Posterior vena cava (tissue), 2 donors: ENCODE results near the gene HAPSTR1. TPM values are rescaled to one million over a fixed set of nuclear protein-coding genes. Genes with fewer than 3 reads are reported as not detected.

Experiments used
- DNase-seq: peaks from one replicate; pipeline ENCODE4 v3.0.0-alpha.2; 2020; ENCODE audit warnings: low spot score
- intact Hi-C, 2 donors: fragments of 100-400 bp; cut with DNase I; formaldehyde crosslinking; loops; one replicate each; pipeline versions ENCODE4 v1.14.1 to v1.14.2; 2022 to 2023
- total RNA-seq, 2 donors: library from RNA; stranded (reverse); fragmentation: NEBNext Ultra II Directional; extraction: Animal tissue kit (Norgen Biotek cat#: 25700); gene quantifications; one replicate each; pipeline ENCODE4 v1.2.1, GENCODE V29; 2021
- donor health status: DM: yes; HTN: yes; CAD: no.
- donor health status: DM: yes; HTN: yes; CAD: no.

HAPSTR1 gene
- total RNA-seq, 2 donors from 2014 or later = 63.9 to 65.7 TPM

DNA sequence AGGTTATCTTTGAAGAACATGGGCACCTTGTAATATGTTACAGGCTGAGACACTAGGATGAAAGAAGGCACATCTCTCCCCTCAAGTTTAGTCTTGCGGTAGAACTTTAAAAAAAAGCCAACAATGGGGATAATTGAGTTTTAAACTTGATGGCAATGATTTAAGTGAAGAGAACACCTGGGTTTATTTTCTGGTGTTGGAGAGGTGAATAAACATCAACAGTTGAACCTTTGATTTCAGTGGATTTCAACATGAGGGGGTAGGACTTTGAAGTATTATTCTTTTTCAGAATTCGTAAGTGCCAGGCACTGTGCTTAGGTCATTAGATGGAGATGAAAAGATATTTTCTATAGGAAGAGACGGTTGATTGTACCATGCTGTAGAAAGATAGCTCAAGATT, 22.3 kb downstream of the HAPSTR1 start:
- DNase-seq = no peak
- intact Hi-C loops = no loop called here

GRCh38 chr16:9114112-9114511, 22.7 kb downstream of the HAPSTR1 start:
- DNase-seq = no peak
- intact Hi-C loops = no loop called here

DNA sequence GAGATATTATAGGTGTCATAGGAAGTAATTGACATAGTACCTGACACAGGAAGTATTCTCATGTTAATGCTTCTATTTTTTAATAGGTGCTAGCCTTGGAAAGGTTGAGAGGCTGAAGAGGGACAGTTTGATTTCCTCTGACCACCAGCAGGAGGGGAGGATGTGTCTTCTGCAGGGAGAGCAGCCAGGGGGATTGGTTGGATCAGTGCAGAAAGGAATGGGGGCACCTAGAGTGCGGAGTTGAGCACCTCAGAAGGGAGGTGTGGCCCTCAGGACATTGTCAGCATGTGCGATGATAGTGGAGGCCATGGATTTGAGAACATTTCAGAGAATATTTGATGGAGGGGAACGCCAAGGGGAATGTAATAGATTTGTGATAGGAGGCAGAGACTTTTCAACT, 23.4 kb downstream of the HAPSTR1 start:
- intact Hi-C loops = no loop called here
- no peak for DNase-seq

GRCh38 chr16:9115277-9115676, 23.8 kb downstream of the HAPSTR1 start:
- intact Hi-C loops = no loop called here
- DNase-seq = no peak

DNA sequence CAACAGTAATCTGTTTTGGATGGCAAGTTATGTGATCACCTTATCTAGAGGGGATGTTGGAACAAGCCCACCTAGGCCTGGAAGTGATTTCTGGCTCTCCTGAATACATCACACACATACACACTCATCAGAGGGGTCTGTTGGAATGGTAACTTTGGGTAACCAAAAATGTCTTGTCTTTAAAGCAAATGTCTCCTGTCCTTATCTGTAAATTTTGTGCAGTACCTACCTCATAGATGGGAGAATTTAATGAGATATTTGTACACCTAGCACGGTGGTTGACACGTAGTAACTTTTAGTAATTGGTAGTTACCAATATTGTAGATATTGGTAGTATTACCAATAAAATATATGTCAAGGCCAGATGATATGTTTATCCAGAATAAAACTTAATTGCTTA, 24.7 kb downstream of the HAPSTR1 start:
- intact Hi-C loops = no loop called here
- DNase-seq = no peak

GRCh38 chr16:9118170-9118569, 26.7 kb downstream of the HAPSTR1 start:
- DNase-seq = no peak
- intact Hi-C loops = no loop called here

DNA sequence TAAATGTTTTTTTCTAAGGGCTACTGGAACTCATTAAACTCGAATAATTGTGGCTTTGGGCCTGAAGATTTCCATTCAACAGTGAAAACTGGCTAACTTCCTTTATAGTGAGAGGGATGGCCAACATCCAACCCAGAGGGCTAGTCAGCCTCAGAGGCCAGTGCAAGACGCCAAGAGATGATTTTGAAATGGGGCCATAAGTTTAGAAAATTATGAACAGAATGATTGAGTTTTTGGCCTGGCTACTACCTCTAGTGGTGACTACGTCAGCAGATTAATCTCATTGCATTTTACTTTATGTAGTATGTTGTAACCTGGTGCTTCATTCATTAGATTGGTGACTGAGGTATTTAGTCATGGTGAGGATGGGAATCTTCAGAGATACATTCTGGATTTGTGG, 28.4 kb downstream of the HAPSTR1 start:
- DNase-seq = no peak
- intact Hi-C loops = no loop called here

GRCh38 chr16:9122342-9122741, 30.9 kb downstream of the HAPSTR1 start:
- intact Hi-C loops = no loop called here
- no peak for DNase-seq

DNA sequence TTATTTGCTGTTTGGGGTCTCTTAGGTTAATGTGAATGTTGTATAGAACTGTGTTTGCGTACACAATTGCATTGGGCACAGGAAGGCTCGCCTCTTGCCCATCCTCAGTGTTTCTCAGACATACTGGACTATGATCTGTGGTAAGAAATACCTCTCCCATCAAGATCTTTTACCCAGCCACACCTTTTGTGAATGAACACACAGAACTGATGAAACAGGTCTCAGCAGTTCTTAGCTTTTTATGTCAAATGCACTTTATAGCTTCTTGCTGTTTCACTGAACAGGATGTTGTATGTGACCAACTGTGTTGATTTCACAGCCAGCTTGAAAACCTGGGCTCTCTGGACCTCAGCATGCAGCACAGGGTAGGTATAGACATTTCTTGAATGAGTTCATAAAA, 31.5 kb downstream of the HAPSTR1 start:
- DNase-seq = no peak
- intact Hi-C loops = no loop called here

- DNase-seq = no peak
- intact Hi-C loops = no loop called here
Measured at GRCh38 chr16:9123401-9123800, 32.0 kb downstream of the HAPSTR1 start.

GRCh38 chr16:9123871-9124270, 32.4 kb downstream of the HAPSTR1 start:
- intact Hi-C loops = no loop called here
- DNase-seq = peak; percentile 89

GRCh38 chr16:9124444-9124843, 33.0 kb downstream of the HAPSTR1 start:
- intact Hi-C loops = no loop called here
- DNase-seq = no peak

DNA sequence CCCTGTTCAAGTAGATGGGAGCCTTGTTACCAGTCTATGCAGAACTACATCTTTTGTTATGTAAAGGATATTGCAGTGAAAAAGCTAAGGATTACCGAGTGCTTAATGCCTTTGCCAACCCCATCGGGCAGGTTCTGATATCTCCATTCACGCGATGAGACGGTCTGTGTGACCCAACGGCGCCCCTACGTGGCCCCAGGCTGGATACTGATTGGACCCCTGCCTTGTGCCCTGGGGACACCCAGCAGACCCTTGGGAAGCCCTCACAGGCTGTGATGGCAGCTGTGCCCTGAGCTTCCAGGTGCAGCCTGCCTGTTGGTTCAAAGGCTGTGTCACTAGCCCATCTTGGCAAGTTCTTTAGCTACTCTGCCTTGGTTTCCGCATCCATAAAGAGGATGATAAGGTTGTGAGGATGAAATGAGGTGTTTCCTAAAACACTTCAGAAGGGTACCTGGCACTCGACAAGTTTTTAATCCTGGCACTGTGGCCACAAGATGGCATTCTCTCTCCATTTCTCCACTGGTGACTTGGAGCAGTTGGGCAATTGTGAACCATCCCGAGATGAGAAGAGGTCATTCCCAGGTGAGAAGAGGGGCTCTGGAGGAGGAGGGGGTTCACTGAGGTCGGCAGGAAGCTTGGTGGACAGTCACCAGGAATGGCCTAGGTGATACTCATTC, 33.6 kb downstream of the HAPSTR1 start:
- intact Hi-C loops = no loop called here
- no peak for DNase-seq

DNA sequence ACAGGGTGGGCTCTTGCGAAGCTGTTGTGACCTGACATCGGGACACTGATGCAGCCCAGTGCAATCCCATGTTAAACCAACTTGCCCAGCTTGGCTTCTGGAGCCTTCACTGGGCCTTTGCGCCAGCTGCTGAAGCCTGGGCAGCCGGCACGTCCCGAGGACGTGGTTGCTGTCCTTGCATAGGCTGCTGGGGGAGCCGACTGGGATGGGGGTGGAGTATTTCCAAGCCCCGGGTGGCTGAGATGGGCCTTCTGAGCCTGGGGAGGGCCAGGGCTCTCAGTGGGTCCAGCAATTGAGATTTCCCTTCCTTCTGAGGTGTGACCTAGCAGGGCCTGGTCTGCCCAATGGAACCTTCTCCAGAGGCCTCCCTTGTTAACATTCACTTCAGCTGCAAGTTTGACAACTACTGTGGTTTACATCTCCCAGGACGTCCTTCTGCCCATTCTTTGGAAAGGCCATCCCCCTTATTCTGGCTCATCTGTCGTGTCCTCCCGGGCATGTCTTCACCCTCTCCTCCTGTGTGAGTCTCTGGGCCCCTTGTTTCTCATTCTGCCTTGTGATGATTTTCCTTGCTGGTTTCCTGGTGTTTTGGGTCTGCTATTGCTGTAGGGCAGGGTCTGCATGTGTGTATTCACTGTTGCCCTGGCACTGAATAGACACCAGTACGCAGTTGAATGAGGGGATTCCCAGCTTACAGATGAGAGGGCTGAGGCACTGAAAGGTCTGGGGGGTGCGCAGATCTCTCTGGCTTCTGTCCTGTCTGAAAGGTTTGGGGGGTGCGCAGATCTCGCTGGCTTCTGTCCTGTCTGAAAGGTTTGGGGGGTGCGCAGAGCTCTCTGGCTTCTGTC, 34.4 kb downstream of the HAPSTR1 start:
- intact Hi-C loops = no loop called here
- DNase-seq = no peak

- no peak for DNase-seq
- intact Hi-C loops = no loop called here
Measured at GRCh38 chr16:9126609-9127008, 35.2 kb downstream of the HAPSTR1 start.

- intact Hi-C loops = no loop called here
- no peak for DNase-seq
Measured at GRCh38 chr16:9128346-9129342, 37.2 kb downstream of the HAPSTR1 start.

DNA sequence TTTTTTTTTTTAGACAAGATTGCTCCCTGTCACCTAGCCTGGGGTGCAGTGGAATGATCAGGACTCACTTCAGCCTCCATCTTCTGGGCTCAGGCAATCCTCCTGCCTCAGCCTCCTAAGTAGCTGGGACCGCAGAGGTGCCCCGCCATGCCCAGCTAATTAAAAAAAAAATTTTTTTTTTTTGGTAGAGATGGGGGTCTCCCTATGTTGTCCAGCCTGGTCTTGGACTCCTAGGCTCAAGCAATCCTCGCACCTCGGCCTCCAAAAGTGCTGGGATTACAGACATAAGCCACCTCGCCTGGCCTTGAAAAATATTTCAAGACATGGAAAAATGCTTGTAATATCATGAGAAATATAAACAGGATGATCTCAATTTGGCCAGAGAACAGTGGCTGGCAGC, 42.9 kb downstream of the HAPSTR1 start:
- DNase-seq = no peak
- intact Hi-C loops = no loop called here

- intact Hi-C loops = no loop called here
- DNase-seq = peak; percentile 82
Measured at GRCh38 chr16:9134739-9135138, 43.3 kb downstream of the HAPSTR1 start.

- intact Hi-C loops = no loop called here
- peak; percentile 74 for DNase-seq
Measured at GRCh38 chr16:9135797-9136196, 44.4 kb downstream of the HAPSTR1 start.

- DNase-seq = peak; percentile 35
- intact Hi-C loops = no loop called here
Measured at GRCh38 chr16:9136596-9136995, 45.2 kb downstream of the HAPSTR1 start.
